H1 (cell line): ENCODE results near the gene TBCEL.

ENCODE experiments used
- BRCA1 ChIP-seq: IDR thresholded peaks from 2 replicates; pipeline ENCODE4 v1.6.1; 2012; ENCODE audit warnings: low read depth, low read length, improper control_type of control experiment
- CEBPB ChIP-seq: IDR thresholded peaks from 2 replicates; pipeline ENCODE4 v1.6.1; 2012; ENCODE audit warnings: low read depth, low read length
- CTCF ChIP-seq, 3 experiments: IDR thresholded peaks; 1 replicate in 2 of 3; 2 replicates in 1 of 3; pipeline versions ENCODE4 v1.5.1 to v1.6.1; 2011; ENCODE audit warnings: low read length in 3 of 3, mild to moderate bottlenecking in 3 of 3, inconsistent platforms in 2 of 3, low read depth in 1 of 3, moderate library complexity in 1 of 3; ENCODE audit not compliant: insufficient read depth in 1 of 3; ENCODE audit errors: control extremely low read depth in 1 of 3
- GABPA ChIP-seq: IDR thresholded peaks from 2 replicates; pipeline ENCODE4 v1.6.1; 2011; ENCODE audit warnings: mild to moderate bottlenecking, low read length, moderate library complexity, borderline replicate concordance; ENCODE audit not compliant: insufficient read depth
- MAX ChIP-seq: IDR thresholded peaks from 2 replicates; pipeline ENCODE4 v1.6.1; 2012; ENCODE audit warnings: inconsistent platforms
- NANOG ChIP-seq: IDR thresholded peaks from 2 replicates; pipeline ENCODE4 v1.6.1; 2011; ENCODE audit warnings: low read length, low read depth, mild to moderate bottlenecking, inconsistent platforms; ENCODE audit not compliant: insufficient read depth, poor library complexity, severe bottlenecking
- NRF1 ChIP-seq: IDR thresholded peaks from 2 replicates; pipeline ENCODE4 v1.6.1; 2011; ENCODE audit warnings: mild to moderate bottlenecking, low read depth, low read length, improper control_type of control experiment
- POLR2A ChIP-seq, 2 experiments: IDR thresholded peaks; 1 replicate in 1 of 2; 2 replicates in 1 of 2; pipeline ENCODE4 v1.6.1; 2011; ENCODE audit warnings: low read depth in 2 of 2, low read length in 2 of 2, mild to moderate bottlenecking in 2 of 2; ENCODE audit errors: control extremely low read depth in 1 of 2
- RAD21 ChIP-seq, 2 experiments: IDR thresholded peaks in 1 of 2; conservative IDR thresholded peaks in 1 of 2; 2 replicates each; pipeline ENCODE4 v1.6.1; 2011; ENCODE audit warnings: low read depth in 2 of 2, low read length in 2 of 2, improper control_type of control experiment in 1 of 2, inconsistent platforms in 1 of 2, mild to moderate bottlenecking in 1 of 2, moderate library complexity in 1 of 2
- SIN3A ChIP-seq, 2 experiments: IDR thresholded peaks in 1 of 2; conservative IDR thresholded peaks in 1 of 2; 2 replicates each; pipeline ENCODE4 v1.6.1; 2011 to 2012; ENCODE audit warnings: low read length in 2 of 2, improper control_type of control experiment in 1 of 2, low read depth in 1 of 2, mild to moderate bottlenecking in 1 of 2
- SRF ChIP-seq: IDR thresholded peaks from 2 replicates; pipeline ENCODE4 v1.6.1; 2011; ENCODE audit warnings: mild to moderate bottlenecking, low read depth, low read length, moderate library complexity
- TEAD4 ChIP-seq: IDR thresholded peaks from 2 replicates; pipeline ENCODE4 v1.6.1; 2012; ENCODE audit warnings: low read depth, low read length, inconsistent platforms, mixed read lengths
- ZNF274 ChIP-seq: IDR thresholded peaks from 2 replicates; pipeline ENCODE4 v1.7.0; 2012; ENCODE audit warnings: low read length, borderline replicate concordance; ENCODE audit errors: extremely low read depth

- no peak for TF ChIP-seq ZNF274
- TF ChIP-seq RAD21 (IDR thresholded peaks at IDR 0.05 in 1 of 2, conservative IDR thresholded peaks at IDR 0.05 in 1 of 2; ENCODE audit: low read depth in 2 of 2, low read length in 2 of 2) = no peak
- no peak for TF ChIP-seq POLR2A (IDR thresholded peaks at IDR 0.05; ENCODE audit: control extremely low read depth in 1 of 2, low read depth in 2 of 2, low read length in 2 of 2)
- no peak for TF ChIP-seq SRF
- TF ChIP-seq TEAD4 = no peak
- TF ChIP-seq GABPA = no peak
- TF ChIP-seq NRF1 = no peak
- no peak for TF ChIP-seq CTCF (IDR thresholded peaks at IDR 0.05; ENCODE audit: control extremely low read depth in 1 of 3, insufficient read depth in 1 of 3, low read depth in 1 of 3, low read length in 3 of 3)
- TF ChIP-seq SIN3A (conservative IDR thresholded peaks at IDR 0.05 in 1 of 2, IDR thresholded peaks at IDR 0.05 in 1 of 2; ENCODE audit: low read depth in 1 of 2, low read length in 2 of 2) = no peak
- no peak for TF ChIP-seq CEBPB
- no peak for TF ChIP-seq NANOG
- TF ChIP-seq MAX = no peak
- TF ChIP-seq BRCA1 = no peak
Observed at GRCh38 chr11:121089566-121089965, 65.7 kb downstream of the TBCEL start.
